OCI-LY7 (cell line): Measurements from ENCODE around the gene GPC4. TPM values are rescaled to one million over a fixed set of nuclear protein-coding genes. Genes with fewer than 3 reads are reported as not detected.

Source experiments
- BruUV-seq: library from RNA; stranded (reverse); fragments of 400-500 nt; replicated peaks from 2 replicates; lab custom pipeline; 2021; lab: Mats Ljungman, UMichigan
- CTCF ChIA-PET: fragments of 300-600 bp; sonication (Branson Sonifier 250); formaldehyde crosslinking; loops from one replicate; lab custom pipeline; 2022; ENCODE audit warnings: antibody characterized with exemption; ENCODE audit not compliant: unreplicated experiment; lab: Charles Lee
- POLR2A ChIA-PET: fragments of 300-600 bp; sonication (Branson Sonifier 250); formaldehyde crosslinking; loops from one replicate; lab custom pipeline; 2022; ENCODE audit warnings: antibody characterized with exemption; lab: Charles Lee
- DNase-seq: peaks from one replicate; pipeline ENCODE4 v3.0.0-alpha.2; 2015; ENCODE audit warnings: low spot score
- H2AFZ ChIP-seq: fragments of 200-600 bp; sonication (generic), shearing (Covaris generic); 2 replicates; pipeline ENCODE4 v1.6.1; 2014; ENCODE audit warnings: mild to moderate bottlenecking, antibody characterized with exemption, low read length, moderate library complexity
- H3K27ac ChIP-seq: fragments of 200-600 bp; sonication (generic); 2 replicates; pipeline ENCODE4 v1.5.1; 2014; ENCODE audit warnings: mixed run types, low read depth, mild to moderate bottlenecking, moderate library complexity, low read length, inconsistent platforms; ENCODE audit not compliant: poor library complexity, severe bottlenecking
- H3K36me3 ChIP-seq: fragments of 200-600 bp; sonication (generic); 2 replicates; pipeline ENCODE4 v1.6.1; 2014; ENCODE audit warnings: mild to moderate bottlenecking, antibody characterized with exemption, low read length, moderate library complexity, mixed read lengths; ENCODE audit not compliant: insufficient read depth
- H3K4me1 ChIP-seq: fragments of 200-600 bp; sonication (generic); 2 replicates; pipeline ENCODE4 v1.5.1; 2014; ENCODE audit warnings: mild to moderate bottlenecking, low read length; ENCODE audit not compliant: insufficient read depth, poor library complexity, severe bottlenecking
- H3K4me2 ChIP-seq: fragments of 200-600 bp; sonication (generic); 2 replicates; pipeline ENCODE4 v1.6.1; 2014; ENCODE audit warnings: mild to moderate bottlenecking, low read length
- H3K4me3 ChIP-seq: fragments of 200-600 bp; sonication (generic); 2 replicates; pipeline ENCODE4 v1.5.1; 2014; ENCODE audit warnings: mild to moderate bottlenecking, low read depth, low read length; ENCODE audit not compliant: poor library complexity, severe bottlenecking
- H3K79me2 ChIP-seq: fragments of 200-600 bp; sonication (generic); 2 replicates; pipeline ENCODE4 v1.6.1; 2016; ENCODE audit warnings: low read depth, mild to moderate bottlenecking, low read length, moderate library complexity, mixed read lengths; ENCODE audit not compliant: insufficient read depth
- H3K9me2 ChIP-seq: fragments of 200-600 bp; sonication (generic); 2 replicates; pipeline ENCODE4 v1.6.1; 2016; ENCODE audit warnings: mild to moderate bottlenecking, low read length, mixed read lengths; ENCODE audit not compliant: insufficient read depth
- H3K9me3 ChIP-seq: fragments of 200-600 bp; sonication (generic); 2 replicates; pipeline ENCODE4 v1.6.1; 2014; ENCODE audit warnings: mild to moderate bottlenecking, mixed run types, low read length, mixed read lengths
- H4K20me1 ChIP-seq: fragments of 200-600 bp; sonication (generic); 2 replicates; pipeline ENCODE4 v1.6.1; 2014; ENCODE audit warnings: mild to moderate bottlenecking, antibody characterized with exemption, low read length, moderate library complexity, mixed read lengths; ENCODE audit not compliant: insufficient read depth
- CTCF ChIP-seq: fragments of 200-600 bp; sonication (generic); conservative IDR thresholded peaks from 2 replicates; pipeline ENCODE4 v1.5.1; 2014; ENCODE audit warnings: mild to moderate bottlenecking, antibody characterized with exemption, low read length, moderate library complexity, mixed read lengths
- EZH2phosphoT487 ChIP-seq: fragments of 200-600 bp; sonication (generic); IDR thresholded peaks from 2 replicates; pipeline ENCODE4 v1.6.1; 2018; ENCODE audit warnings: low read depth, borderline replicate concordance, mild to moderate bottlenecking, mixed run types, antibody characterized with exemption, low read length, moderate library complexity, mixed read lengths
- intact Hi-C: fragments of 100-400 bp; cut with micrococcal nuclease; formaldehyde crosslinking; loops from one replicate; pipeline ENCODE4 v1.10.0; 2022; ENCODE audit not compliant: unreplicated experiment
- total RNA-seq, 2 experiments: library from RNA; depleted of rRNA in 1 of 2; stranded (reverse); fragments of >200 nt in 1 of 2; shearing (Covaris generic) in 1 of 2; gene quantifications; 2 replicates each; pipeline ENCODE4 v1.2.3, GENCODE V29; 2014 to 2022

The GPC4 gene
- total RNA-seq, 2 experiments from 2014 or later: not detected

GRCh38 chrX:133307637-133308498, 107.4 kb downstream of the GPC4 start:
- TF ChIP-seq EZH2phosphoT487: no peak
- TF ChIP-seq CTCF: no peak
- intact Hi-C loops: no loop called here
- no peak for DNase-seq
- no peaks in the 10 kb centered on the region for H3K9me2 ChIP-seq
- H3K36me3 ChIP-seq: no peaks in the 10 kb centered on the region
- H3K4me2 ChIP-seq: no peak overlapping the region
- BruUV-seq: no TSS peak
- H3K4me3 ChIP-seq: no peak overlapping the region
- no peak overlapping the region for H3K27ac ChIP-seq
- POLR2A ChIA-PET: no interaction called here
- H2AFZ ChIP-seq: no peak overlapping the region
- no peaks in the 10 kb centered on the region for H3K4me1 ChIP-seq
- CTCF ChIA-PET: no interaction called here
- H3K79me2 ChIP-seq: no peaks in the 10 kb centered on the region
- no peaks in the 10 kb centered on the region for H3K9me3 ChIP-seq
- no peaks in the 10 kb centered on the region for H4K20me1 ChIP-seq

GRCh38 chrX:133307094-133307493, 108.2 kb downstream of the GPC4 start:
- Histone ChIP-seq H3K27ac (no peak overlapping the region), H3K36me3 (no peaks in the 10 kb centered on the region), H4K20me1 (no peaks in the 10 kb centered on the region), H3K9me2 (no peaks in the 10 kb centered on the region), H3K4me2 (no peak overlapping the region), H3K79me2 (no peaks in the 10 kb centered on the region), H3K9me3 (no peaks in the 10 kb centered on the region), H3K4me1 (no peaks in the 10 kb centered on the region), H3K4me3 (no peak overlapping the region), H2AFZ (no peak overlapping the region)
- no TSS peak for BruUV-seq
- CTCF ChIA-PET: no interaction called here
- no peak for DNase-seq
- no peak for TF ChIP-seq EZH2phosphoT487
- no peak for TF ChIP-seq CTCF
- intact Hi-C loops: no loop called here
- POLR2A ChIA-PET: no interaction called here

- TF ChIP-seq CTCF (no peak), EZH2phosphoT487 (no peak)
- H3K4me1 ChIP-seq: no peaks in the 10 kb centered on the region
- CTCF ChIA-PET: no interaction called here
- no peaks in the 10 kb centered on the region for H4K20me1 ChIP-seq
- H3K4me3 ChIP-seq: no peak overlapping the region
- no peaks in the 10 kb centered on the region for H3K36me3 ChIP-seq
- H3K9me2 ChIP-seq: no peaks in the 10 kb centered on the region
- H3K27ac ChIP-seq: no peak overlapping the region
- POLR2A ChIA-PET: no interaction called here
- no peaks in the 10 kb centered on the region for H3K79me2 ChIP-seq
- no peak overlapping the region for H3K4me2 ChIP-seq
- no TSS peak for BruUV-seq
- no peak overlapping the region for H2AFZ ChIP-seq
- no peaks in the 10 kb centered on the region for H3K9me3 ChIP-seq
- intact Hi-C loops: no loop called here
- DNase-seq: no peak
Measured at GRCh38 chrX:133306316-133306715, 109.0 kb downstream of the GPC4 start.
